B cell (primary cell): ENCODE data around the gene ASB18.

Experiments
- EZH2 ChIP-seq: IDR thresholded peaks from 2 replicates; pipeline ENCODE4 v1.6.1; 2012; ENCODE audit warnings: borderline replicate concordance, low read depth, mild to moderate bottlenecking, moderate library complexity, low read length; ENCODE audit not compliant: insufficient read depth, poor library complexity, severe bottlenecking
- TF ChIP-seq, protein P1 (sequence below): fragments of 200-600 bp; IDR thresholded peaks from one replicate; pipeline ENCODE4 v1.8.0; 2022; ENCODE audit warnings: antibody characterized with exemption, mild to moderate bottlenecking

DNA sequence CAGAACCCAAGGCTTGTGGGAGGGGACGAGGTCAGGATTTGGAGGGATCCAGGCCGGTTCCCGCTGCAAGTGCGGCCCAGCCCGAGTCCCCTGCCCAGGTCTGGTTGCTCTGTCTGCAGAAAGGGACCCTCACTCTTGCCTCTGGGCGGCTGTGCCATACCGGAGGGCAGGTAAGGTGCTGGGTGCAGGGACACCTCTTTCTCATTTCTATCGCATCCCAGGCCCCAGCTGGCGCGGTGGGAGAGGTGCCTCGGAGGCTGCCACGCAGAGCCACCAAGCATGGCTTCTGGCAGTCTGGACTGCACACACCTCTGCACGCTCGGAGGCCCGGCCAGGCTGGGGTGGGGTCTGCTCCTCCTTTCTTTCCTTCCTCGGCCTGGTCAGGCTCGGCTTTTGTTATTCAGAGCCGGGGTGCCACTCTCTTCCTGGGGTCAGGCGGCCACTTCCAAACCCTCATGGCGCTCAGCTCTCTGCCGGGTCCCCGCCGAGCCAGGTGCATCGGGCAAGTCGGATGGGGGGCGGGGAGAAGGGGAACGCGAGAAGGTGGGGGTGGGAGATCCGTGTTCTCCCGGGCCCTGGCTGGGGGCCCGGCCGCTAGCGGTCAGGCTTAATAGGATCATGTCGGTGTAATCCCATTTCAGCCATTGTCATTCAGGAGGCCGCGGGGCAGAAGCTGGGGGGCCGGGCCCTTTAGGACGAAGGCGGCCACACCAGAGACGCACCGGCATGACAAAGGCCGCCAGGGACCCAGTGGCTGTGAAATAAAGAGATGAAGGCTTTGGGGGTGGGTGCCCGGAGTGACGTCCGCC lies 105.0 kb downstream of the ASB18 start:
- TF ChIP-seq, protein P1, sequence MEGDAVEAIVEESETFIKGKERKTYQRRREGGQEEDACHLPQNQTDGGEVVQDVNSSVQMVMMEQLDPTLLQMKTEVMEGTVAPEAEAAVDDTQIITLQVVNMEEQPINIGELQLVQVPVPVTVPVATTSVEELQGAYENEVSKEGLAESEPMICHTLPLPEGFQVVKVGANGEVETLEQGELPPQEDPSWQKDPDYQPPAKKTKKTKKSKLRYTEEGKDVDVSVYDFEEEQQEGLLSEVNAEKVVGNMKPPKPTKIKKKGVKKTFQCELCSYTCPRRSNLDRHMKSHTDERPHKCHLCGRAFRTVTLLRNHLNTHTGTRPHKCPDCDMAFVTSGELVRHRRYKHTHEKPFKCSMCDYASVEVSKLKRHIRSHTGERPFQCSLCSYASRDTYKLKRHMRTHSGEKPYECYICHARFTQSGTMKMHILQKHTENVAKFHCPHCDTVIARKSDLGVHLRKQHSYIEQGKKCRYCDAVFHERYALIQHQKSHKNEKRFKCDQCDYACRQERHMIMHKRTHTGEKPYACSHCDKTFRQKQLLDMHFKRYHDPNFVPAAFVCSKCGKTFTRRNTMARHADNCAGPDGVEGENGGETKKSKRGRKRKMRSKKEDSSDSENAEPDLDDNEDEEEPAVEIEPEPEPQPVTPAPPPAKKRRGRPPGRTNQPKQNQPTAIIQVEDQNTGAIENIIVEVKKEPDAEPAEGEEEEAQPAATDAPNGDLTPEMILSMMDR, result no peak
- TF ChIP-seq EZH2, result no peak
